HG03045 (cell line): ENCODE results near the gene CPNE4.

ENCODE experiments used
- ATAC-seq: cut with Tn5 transposase; IDR thresholded peaks from one replicate; pipeline ENCODE4 v1.9.1; 2021; ENCODE audit warnings: mild to moderate bottlenecking, moderate library complexity; ENCODE audit not compliant: unreplicated experiment

CPNE4 gene

GRCh38 chr3:131705558-131706051, 329.2 kb downstream of the CPNE4 start:
- peak; percentile 82 for ATAC-seq

DNA sequence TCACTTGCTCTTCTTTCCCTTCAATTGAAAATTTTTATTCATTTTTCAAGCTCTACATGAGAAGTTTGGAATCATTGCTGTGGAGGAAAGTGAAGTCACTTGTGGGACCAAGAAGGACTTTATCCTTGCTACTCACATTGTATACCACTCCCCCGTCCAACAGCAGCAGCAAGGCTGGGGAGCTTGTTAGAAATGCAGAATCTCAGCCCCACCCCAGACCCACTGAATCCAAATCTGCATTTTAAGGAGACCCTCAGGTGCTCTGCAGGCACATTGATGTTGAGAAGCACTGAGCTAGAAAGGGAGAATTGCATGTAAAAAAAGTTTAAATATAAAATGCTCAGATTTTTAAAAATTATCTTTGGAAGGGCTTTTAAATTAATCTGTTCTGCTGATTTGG, 329.7 kb downstream of the CPNE4 start:
- ATAC-seq: no peak

DNA sequence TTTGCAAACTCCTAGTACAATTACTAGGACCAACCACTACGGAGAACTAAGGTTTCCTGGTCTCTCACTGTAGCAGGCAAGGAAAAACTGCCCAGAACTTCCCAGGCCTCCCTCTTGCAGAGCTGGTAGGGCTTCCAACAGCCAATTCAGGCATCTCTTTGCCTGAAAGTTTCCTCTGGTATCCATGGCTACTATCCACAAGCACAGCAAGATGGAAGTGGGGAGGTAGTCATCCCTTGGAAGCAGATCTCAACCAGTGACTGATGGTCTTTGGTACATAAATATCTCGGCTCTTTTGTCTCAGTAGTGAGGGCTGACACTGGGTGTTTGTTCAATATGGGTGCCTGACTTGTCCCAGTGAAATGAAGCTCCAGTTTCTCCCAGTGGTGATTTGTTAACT, 330.7 kb downstream of the CPNE4 start:
- ATAC-seq: no peak

DNA sequence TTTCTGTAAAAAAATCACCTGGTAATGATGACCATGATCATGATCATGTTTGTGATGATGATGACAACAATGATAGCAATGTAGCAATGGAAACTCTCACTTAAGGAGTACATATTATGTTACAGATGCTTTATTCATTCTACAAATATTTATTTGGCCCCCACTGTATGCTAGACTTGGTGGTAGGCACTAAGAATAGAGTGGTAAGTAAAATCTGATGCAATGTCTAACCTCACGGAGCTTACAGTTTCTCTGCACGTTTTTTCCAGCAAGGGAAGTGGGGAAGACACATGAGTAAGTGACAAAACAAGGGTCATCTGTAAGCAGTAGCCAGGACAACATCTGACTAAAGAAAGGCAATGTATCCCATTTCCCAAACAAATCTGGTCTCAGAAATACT, 332.7 kb downstream of the CPNE4 start:
- ATAC-seq: no peak

- no peak for ATAC-seq
These were observed 333.6 kb downstream of the CPNE4 start for GRCh38 chr3:131701153-131701770.

DNA sequence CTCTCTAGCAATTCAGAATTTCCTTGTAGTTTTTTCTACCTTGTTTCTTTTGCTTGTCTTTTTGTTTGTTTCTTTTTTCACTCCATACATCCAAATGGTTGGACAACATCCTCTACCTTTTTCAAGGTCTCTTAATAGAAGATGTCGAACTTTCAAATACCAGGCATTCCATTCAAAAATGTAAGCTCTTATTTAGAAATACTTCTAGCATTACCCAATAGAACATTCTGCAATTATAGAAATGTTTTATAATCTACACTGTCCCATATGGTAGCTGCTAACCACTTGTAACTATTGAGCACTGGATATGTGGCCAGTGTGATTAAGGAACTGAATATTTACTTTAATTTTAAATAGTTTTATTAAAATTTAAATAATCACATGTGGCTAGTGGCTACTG, 335.8 kb downstream of the CPNE4 start:
- no peak for ATAC-seq

DNA sequence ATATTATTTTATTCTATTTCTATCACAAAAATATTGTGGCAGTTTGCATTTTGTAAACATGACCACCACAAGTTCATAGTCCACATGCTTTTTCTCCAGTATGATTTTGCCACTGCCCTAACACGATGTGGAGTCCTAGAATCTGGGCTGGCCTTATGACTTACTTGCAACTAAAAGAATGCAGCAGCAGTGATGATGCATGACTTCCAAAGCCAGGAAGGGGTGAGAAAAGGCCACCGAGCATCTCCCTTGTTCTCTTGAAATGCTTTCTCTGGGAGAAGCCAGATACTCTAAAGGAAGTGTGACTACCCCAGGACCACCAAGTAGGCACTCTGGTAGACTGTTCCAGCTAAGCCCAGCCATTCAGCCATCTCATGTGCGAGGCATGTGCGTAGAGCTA, 340.4 kb downstream of the CPNE4 start:
- no peak for ATAC-seq

DNA sequence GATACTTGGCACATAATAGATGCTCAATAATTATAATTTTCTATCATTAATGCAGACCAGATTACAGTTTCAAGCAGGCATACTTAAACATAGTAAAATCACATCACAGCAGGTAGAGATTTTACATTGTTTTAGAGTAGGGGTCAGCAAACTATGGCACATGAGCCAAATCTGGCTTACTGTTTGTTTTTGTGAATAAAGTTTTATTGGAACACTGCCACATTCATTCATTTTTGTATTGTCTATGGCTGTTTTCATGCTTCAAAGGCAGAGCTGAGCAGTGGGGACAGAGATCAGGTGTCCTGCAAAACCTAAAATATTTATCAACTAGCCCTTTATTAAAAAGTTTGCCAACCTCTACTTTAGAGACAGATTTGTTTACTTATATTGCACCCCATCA, 342.5 kb downstream of the CPNE4 start:
- ATAC-seq: no peak

DNA sequence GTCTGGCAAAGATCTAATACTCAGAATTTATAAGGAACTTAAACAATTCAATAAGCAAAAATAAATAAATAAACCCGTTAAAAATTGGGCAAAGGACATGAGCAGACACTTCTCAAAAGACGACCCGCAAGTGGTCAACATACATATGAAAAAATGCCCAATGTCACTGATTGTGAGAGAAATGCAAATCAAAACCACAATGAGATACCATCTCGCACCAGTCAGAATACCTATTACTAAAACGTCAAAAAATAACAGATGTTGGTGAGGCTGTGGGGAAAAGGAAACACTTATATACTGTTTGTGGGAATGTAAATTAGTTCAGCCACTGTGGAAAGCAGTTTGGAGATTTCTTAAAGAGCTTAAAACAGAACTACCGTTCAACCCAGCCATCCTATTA, 344.0 kb downstream of the CPNE4 start:
- no peak for ATAC-seq

DNA sequence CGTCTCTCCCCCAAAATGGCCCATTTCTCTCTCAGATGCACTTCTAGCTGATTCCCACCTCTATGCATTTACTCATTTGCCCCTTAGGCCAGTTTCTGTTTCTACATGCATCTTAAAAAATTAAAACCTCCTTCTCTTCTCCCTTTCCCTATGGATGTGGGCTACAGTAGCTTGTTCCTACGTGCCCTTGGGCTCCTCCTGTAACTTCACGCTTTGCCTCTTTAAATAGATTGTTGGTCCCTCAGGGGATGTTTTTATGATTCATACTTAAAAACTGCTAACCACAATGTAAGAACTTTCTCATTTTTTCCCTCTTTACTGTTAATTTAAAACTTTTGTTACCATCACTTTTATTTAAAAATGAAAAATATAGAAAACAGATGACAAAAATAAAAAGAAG, 346.4 kb downstream of the CPNE4 start:
- ATAC-seq: no peak

- no peak for ATAC-seq
These were observed 365.2 kb downstream of the CPNE4 start for GRCh38 chr3:131669600-131669999.

DNA sequence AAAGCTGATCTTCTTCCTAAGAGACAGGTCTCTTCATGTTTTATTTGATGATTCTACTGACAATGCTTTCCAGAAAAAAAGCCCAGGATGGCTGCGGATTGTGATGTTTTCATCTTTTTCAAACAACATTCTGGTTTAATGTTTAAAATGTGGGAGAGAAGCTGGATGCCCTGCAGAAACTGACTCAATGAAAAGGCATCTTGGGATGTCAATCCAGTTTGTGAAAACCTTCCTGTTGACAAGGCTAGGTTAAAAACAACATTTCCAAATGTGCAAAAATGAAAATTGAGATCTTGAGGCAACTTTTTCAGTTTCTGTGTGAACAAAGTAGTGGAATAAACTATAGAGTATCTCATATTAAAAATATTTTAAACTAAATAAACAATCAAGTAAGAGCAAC, 376.0 kb downstream of the CPNE4 start:
- ATAC-seq: no peak

DNA sequence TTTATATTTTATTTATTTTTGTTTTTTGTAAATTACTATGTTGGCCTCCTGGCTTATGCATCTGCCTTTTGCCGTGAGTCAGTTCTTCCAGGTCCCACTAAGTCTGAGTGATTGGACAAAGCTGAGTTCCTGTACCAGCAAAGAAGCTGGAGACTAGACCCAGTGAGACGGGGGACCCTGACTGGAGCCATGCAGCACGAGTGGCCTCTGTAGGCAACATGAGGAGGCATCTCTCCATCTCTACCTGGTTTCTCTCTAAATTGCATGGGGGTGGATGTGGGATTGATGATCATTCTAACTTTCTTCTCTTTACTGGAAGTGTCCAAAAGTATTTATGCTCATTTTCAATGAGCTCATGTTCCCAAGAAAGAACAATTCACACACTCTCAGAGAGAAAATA, 376.7 kb downstream of the CPNE4 start:
- ATAC-seq: no peak

GRCh38 chr3:131655070-131655690, 379.6 kb downstream of the CPNE4 start:
- no peak for ATAC-seq

GRCh38 chr3:131645638-131646037, 389.2 kb downstream of the CPNE4 start:
- no peak for ATAC-seq

DNA sequence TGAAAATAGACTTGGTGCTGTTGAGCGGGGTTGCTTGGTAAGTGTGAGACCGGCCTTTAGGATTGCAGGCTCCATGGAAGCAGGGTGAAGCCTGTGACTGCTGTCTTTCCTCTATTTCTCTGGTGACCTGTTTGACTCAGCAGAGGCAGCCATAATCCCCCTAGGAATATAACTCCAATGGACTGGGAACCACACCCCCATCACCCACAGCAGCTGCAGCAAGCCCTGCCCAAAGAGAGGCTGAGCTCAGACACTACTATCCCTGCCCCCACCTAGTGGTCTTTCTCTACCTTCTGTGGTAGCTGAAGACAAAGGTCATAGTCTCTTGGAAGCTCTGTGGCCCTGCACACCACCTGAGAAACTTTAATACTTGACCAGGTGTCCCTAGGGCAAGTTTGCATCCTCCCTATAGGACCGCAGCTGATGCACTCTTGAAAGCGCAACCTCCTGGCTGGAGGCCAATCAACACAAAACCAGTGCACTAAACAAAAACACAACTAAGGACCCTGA, 398.5 kb downstream of the CPNE4 start:
- ATAC-seq: no peak

- ATAC-seq: no peak
These were observed 404.0 kb downstream of the CPNE4 start for GRCh38 chr3:131630807-131631206.

- ATAC-seq: peak; percentile 86
These were observed 404.7 kb downstream of the CPNE4 start for GRCh38 chr3:131630097-131630496.

DNA sequence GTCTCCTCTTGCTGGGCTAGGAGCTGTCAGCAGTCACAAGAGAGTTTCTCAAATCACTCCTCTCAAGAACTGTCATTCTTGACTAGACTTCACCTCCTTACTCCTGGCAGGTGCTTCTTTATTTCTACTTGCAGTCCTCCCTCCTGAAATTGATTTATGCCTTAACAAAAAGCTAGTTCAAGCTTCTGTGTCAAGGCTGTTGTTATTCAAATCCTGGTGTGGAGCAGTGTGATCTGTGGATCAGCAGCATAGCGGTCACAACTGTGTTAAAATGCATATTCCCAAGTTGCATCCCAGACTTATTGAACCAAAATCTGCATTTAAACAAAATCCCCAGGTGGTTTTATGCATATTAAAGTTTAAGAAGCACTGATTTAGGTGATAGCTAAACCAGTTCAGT, 411.4 kb downstream of the CPNE4 start:
- no peak for ATAC-seq

- ATAC-seq: no peak
These were observed 412.1 kb downstream of the CPNE4 start for GRCh38 chr3:131622726-131623125.

GRCh38 chr3:131620977-131621376, 413.8 kb downstream of the CPNE4 start:
- no peak for ATAC-seq

DNA sequence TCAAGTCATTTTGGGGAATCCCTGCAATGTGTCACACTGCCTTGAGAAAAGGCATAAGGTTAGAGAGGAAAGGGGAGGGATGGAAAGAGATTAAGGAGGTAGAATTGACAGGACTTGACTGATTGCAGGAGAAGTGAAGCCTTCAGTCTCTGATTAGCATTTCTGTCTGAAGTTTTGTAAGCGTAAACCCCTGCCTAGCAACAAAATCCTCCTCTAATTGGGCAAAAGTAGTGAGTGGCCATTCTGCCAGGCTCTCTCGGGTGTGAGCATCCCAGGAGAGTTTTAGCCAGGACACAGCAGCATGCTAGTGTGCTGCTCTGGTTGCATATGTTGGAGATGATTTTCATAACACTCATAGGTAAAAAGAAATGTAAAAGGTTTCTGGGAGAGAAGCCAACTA, 415.0 kb downstream of the CPNE4 start:
- no peak for ATAC-seq

- no peak for ATAC-seq
These were observed 418.1 kb downstream of the CPNE4 start for GRCh38 chr3:131616719-131617118.
